ENCODE data around the gene CRHBP.

Gene CRHBP

GRCh38 chr5:76946090-76946489 lies 6.8 kb upstream of the CRHBP start:
- TF ChIP-seq, protein P1, sequence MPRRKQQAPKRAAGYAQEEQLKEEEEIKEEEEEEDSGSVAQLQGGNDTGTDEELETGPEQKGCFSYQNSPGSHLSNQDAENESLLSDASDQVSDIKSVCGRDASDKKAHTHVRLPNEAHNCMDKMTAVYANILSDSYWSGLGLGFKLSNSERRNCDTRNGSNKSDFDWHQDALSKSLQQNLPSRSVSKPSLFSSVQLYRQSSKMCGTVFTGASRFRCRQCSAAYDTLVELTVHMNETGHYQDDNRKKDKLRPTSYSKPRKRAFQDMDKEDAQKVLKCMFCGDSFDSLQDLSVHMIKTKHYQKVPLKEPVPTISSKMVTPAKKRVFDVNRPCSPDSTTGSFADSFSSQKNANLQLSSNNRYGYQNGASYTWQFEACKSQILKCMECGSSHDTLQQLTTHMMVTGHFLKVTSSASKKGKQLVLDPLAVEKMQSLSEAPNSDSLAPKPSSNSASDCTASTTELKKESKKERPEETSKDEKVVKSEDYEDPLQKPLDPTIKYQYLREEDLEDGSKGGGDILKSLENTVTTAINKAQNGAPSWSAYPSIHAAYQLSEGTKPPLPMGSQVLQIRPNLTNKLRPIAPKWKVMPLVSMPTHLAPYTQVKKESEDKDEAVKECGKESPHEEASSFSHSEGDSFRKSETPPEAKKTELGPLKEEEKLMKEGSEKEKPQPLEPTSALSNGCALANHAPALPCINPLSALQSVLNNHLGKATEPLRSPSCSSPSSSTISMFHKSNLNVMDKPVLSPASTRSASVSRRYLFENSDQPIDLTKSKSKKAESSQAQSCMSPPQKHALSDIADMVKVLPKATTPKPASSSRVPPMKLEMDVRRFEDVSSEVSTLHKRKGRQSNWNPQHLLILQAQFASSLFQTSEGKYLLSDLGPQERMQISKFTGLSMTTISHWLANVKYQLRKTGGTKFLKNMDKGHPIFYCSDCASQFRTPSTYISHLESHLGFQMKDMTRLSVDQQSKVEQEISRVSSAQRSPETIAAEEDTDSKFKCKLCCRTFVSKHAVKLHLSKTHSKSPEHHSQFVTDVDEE (CRISPR knock-in tag; IDR thresholded peaks at IDR 0.05), result no peak
- no peak for TF ChIP-seq PPARA (CRISPR knock-in tag; IDR thresholded peaks at IDR 0.05; ENCODE audit: borderline replicate concordance)
- no peak for TF ChIP-seq SNAI2 (CRISPR knock-in tag; IDR thresholded peaks at IDR 0.05)
- no peak for TF ChIP-seq RARB (CRISPR knock-in tag; IDR thresholded peaks at IDR 0.05)
- TF ChIP-seq ZFP30 (CRISPR knock-in tag; IDR thresholded peaks at IDR 0.05), result no peak
- no peak for TF ChIP-seq GLIS3 (CRISPR knock-in tag; IDR thresholded peaks at IDR 0.05)
- no peak for TF ChIP-seq TCF4 (CRISPR knock-in tag; IDR thresholded peaks at IDR 0.05; ENCODE audit: borderline replicate concordance)
- TF ChIP-seq ZNF8 (CRISPR knock-in tag; IDR thresholded peaks at IDR 0.05), result no peak
- TF ChIP-seq POU6F1 (CRISPR knock-in tag; IDR thresholded peaks at IDR 0.05; ENCODE audit: borderline replicate concordance, low read depth), result no peak
- no peak for TF ChIP-seq ZFP3 (CRISPR knock-in tag; IDR thresholded peaks at IDR 0.05)
- ATAC-seq, result no peak

DNA sequence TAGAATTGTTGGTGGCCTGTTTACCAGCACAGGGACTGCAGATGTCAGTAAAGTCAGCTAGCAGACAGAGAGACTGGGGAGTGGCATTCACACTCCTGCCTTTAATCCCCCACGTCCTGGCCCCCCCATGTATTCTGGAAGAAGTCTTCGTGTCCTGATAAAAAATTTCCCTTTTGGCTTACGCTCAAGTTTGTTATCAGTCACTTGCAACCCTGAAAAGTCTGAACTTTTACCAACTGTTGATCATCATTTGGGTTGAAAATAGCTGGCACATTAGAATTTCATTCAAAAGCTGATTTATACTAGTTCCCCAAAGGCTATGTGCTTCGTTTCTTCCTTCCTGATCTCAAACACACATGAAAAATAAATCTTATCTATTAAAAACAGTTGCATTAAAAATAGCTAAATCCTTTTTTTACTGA lies 5.8 kb upstream of the CRHBP start:
- ATAC-seq, result no peak
- TF ChIP-seq RARB (CRISPR knock-in tag; IDR thresholded peaks at IDR 0.05), result no peak
- no peak for TF ChIP-seq TCF4 (CRISPR knock-in tag; IDR thresholded peaks at IDR 0.05; ENCODE audit: borderline replicate concordance)
- TF ChIP-seq CREB5 (CRISPR knock-in tag; IDR thresholded peaks at IDR 0.05; ENCODE audit: low read depth), result no peak
- TF ChIP-seq BACH2 (CRISPR knock-in tag; IDR thresholded peaks at IDR 0.05; ENCODE audit: borderline replicate concordance), result no peak
- no peak for TF ChIP-seq ZNF70 (CRISPR knock-in tag; IDR thresholded peaks at IDR 0.05)
- no peak for TF ChIP-seq ARNTL (CRISPR knock-in tag; IDR thresholded peaks at IDR 0.05; ENCODE audit: borderline replicate concordance, low read depth)
- no peak for TF ChIP-seq ZC3H10 (CRISPR knock-in tag; IDR thresholded peaks at IDR 0.05)
- TF ChIP-seq POU6F1 (CRISPR knock-in tag; IDR thresholded peaks at IDR 0.05; ENCODE audit: borderline replicate concordance, low read depth), result no peak
- TF ChIP-seq ZFP30 (CRISPR knock-in tag; IDR thresholded peaks at IDR 0.05), result no peak
- no peak for TF ChIP-seq ISL1 (CRISPR knock-in tag; IDR thresholded peaks at IDR 0.05)
- TF ChIP-seq ESRRG (CRISPR knock-in tag; IDR thresholded peaks at IDR 0.05), result no peak
- no peak for TF ChIP-seq OSR1 (CRISPR knock-in tag; IDR thresholded peaks at IDR 0.05)
- TF ChIP-seq CSDC2 (CRISPR knock-in tag; IDR thresholded peaks at IDR 0.05), result no peak
- TF ChIP-seq CSRNP3 (CRISPR knock-in tag; IDR thresholded peaks at IDR 0.05), result no peak
- no peak for TF ChIP-seq PATZ1 (CRISPR knock-in tag; IDR thresholded peaks at IDR 0.05; ENCODE audit: borderline replicate concordance)
- TF ChIP-seq SNAI2 (CRISPR knock-in tag; IDR thresholded peaks at IDR 0.05), result no peak

Data from SK-N-SH treated with all-trans-retinoic acid at 6 μM for 48 hours (cell line).